ENCODE results near the gene SH3BGRL. TPM values are rescaled to one million over a fixed set of nuclear protein-coding genes. Genes with fewer than 3 reads are reported as not detected.

The SH3BGRL gene
- total RNA-seq, 1 experiment from 2014 or later, result 41.8 TPM

DNA sequence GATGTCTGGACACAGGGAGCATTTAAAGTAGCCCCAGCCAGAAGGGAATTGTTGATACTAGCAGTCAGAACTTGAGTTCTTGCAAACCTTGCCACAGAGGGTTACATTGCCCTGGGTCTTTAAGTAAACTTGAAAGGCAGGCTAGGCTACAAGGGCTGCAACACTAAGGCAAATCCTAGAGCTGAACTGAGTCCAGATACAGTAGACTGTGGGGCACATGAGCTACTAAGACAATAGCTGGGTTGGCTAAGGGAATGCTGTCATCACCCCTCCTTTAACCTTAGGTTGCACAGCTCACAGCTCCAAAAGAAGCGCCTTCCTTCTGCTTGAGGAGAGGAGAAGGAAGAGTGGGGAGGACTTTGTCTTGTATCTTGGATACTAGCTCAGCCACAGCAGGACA is 35.6 kb downstream of the SH3BGRL start:
- Histone ChIP-seq H3K18ac (ENCODE audit: insufficient read length, low read depth, low read length) (no peak overlapping the region), H3K14ac (ENCODE audit: insufficient read depth, low read length) (no peak overlapping the region), H3K79me1 (ENCODE audit: insufficient read depth, low read depth, low read length, poor library complexity, severe bottlenecking) (no peaks in the 10 kb centered on the region), H3K23ac (ENCODE audit: insufficient read length, low read depth, low read length) (no peak overlapping the region), H2AK5ac (ENCODE audit: insufficient read length, low read length) (no peak overlapping the region), H3K56ac (ENCODE audit: insufficient read length, low read depth, low read length) (no peak overlapping the region), H2BK20ac (ENCODE audit: low read depth, low read length, poor library complexity, severe bottlenecking) (no peak overlapping the region), H2BK120ac (ENCODE audit: low read depth, low read length, poor library complexity, severe bottlenecking) (no peak overlapping the region), H3K4me2 (ENCODE audit: insufficient read depth, insufficient read length, low read length) (no peak overlapping the region), H4K91ac (ENCODE audit: insufficient read length, low read depth, low read length) (no peak overlapping the region), H3K4ac (ENCODE audit: low read depth, low read length) (no peak overlapping the region), H3K23me2 (ENCODE audit: insufficient read length, low read depth, low read length, poor library complexity, severe bottlenecking) (no peaks in the 10 kb centered on the region), H3K79me2 (ENCODE audit: insufficient read depth, low read length) (no peaks in the 10 kb centered on the region), H3K27me3 (ENCODE audit: insufficient read depth, low read length) (no peaks in the 10 kb centered on the region), H3K9me3 (ENCODE audit: control insufficient read depth, low read depth, low read length) (peaks cover 15% of the 10 kb centered on the region), H4K5ac (ENCODE audit: insufficient read length, low read depth, low read length) (no peak overlapping the region), H4K8ac (replicated peaks; ENCODE audit: insufficient read length, low read depth, low read length) (no peak overlapping the region), H4K20me1 (ENCODE audit: control insufficient read depth, insufficient read depth, insufficient read length) (no peaks in the 10 kb centered on the region), H3K27ac (ENCODE audit: insufficient read length, low read depth, low read length) (no peak overlapping the region), H3K4me1 (ENCODE audit: insufficient read depth, low read length) (no peaks in the 10 kb centered on the region), H3T11ph (ENCODE audit: low read length) (no peak overlapping the region), H2BK5ac (ENCODE audit: insufficient read length, low read length) (no peak overlapping the region), H3K9ac (ENCODE audit: extremely low read depth, insufficient read length, low read length) (no peak overlapping the region), H2BK12ac (ENCODE audit: insufficient read length, low read depth, low read length) (no peak overlapping the region), H2AFZ (ENCODE audit: low read length) (no peak overlapping the region), H2BK15ac (ENCODE audit: low read depth, low read length) (no peak overlapping the region)
- WGBS (ENCODE audit: extremely low coverage, insufficient read length, low lambda C conversion rate), result no CpG with 5 or more reads among the region's 1 CpG
- Mint-ChIP-seq H3K4me3 (no peak overlapping the region), H3K27ac (no peak overlapping the region), H3K4me1 (no peaks in the 10 kb centered on the region), H3K9me3 (peaks cover 65 to 75% of the 10 kb centered on the region in 2 experiments), H3K27me3 (ENCODE audit: low read depth) (no peaks in the 10 kb centered on the region), H3K36me3 (ENCODE audit: insufficient read depth in 1 of 3, low read depth in 3 of 3) (peaks cover 8 to 15% (median 10%) of the 10 kb centered on the region in 3 experiments)
- DNase-seq, result no peak
- TF ChIP-seq, protein P1, sequence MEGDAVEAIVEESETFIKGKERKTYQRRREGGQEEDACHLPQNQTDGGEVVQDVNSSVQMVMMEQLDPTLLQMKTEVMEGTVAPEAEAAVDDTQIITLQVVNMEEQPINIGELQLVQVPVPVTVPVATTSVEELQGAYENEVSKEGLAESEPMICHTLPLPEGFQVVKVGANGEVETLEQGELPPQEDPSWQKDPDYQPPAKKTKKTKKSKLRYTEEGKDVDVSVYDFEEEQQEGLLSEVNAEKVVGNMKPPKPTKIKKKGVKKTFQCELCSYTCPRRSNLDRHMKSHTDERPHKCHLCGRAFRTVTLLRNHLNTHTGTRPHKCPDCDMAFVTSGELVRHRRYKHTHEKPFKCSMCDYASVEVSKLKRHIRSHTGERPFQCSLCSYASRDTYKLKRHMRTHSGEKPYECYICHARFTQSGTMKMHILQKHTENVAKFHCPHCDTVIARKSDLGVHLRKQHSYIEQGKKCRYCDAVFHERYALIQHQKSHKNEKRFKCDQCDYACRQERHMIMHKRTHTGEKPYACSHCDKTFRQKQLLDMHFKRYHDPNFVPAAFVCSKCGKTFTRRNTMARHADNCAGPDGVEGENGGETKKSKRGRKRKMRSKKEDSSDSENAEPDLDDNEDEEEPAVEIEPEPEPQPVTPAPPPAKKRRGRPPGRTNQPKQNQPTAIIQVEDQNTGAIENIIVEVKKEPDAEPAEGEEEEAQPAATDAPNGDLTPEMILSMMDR (conservative IDR thresholded peaks at IDR 0.05), result no peak
